B cell (primary cell): Measurements from ENCODE around the gene BCDIN3D. TPM values are rescaled to one million over a fixed set of nuclear protein-coding genes. Genes with fewer than 3 reads are reported as not detected.

Source experiments
- ATAC-seq: fragments of 200-7000 bp; cut with Tn5 transposase; one replicate; pipeline ENCODE4 v1.10.0; 2021; ENCODE audit warnings: low read depth, mild to moderate bottlenecking, moderate number of reproducible peaks, moderate library complexity
- CTCF ChIA-PET: fragments of 350-600 bp; sonication (Branson Sonifier 250); formaldehyde crosslinking; loops from one replicate; lab custom pipeline; 2021; ENCODE audit warnings: antibody characterized with exemption, inconsistent platforms; lab: Charles Lee
- POLR2A ChIA-PET: fragments of 350-600 bp; sonication (Branson Sonifier 250); formaldehyde crosslinking; loops from one replicate; lab custom pipeline; 2021; ENCODE audit warnings: antibody characterized with exemption; lab: Charles Lee
- DNase-seq: peaks from one replicate; pipeline ENCODE4 v3.0.0; 2013
- H2AFZ ChIP-seq: 2 replicates; pipeline ENCODE4 v1.6.1; 2012; ENCODE audit warnings: mild to moderate bottlenecking, low read depth, low read length; ENCODE audit not compliant: insufficient read depth, poor library complexity, severe bottlenecking
- H3K27ac ChIP-seq, 2 donors: 1 replicate in 1 of 2; 2 replicates in 1 of 2; pipeline ENCODE4 v1.5.1; 2012 to 2013; ENCODE audit warnings: low read length in 2 of 2, mild to moderate bottlenecking in 2 of 2, moderate library complexity in 1 of 2
- H3K27me3 ChIP-seq, 4 experiments: fragments of 200-600 bp in 1 of 4; sonication (generic) in 1 of 4; replicated peaks in 1 of 4; 1 replicate in 2 of 4; 2 replicates in 2 of 4; pipeline versions ENCODE4 v1.6.1 to v1.7.0; 2013 to 2016; ENCODE audit warnings: low read length in 3 of 4, mild to moderate bottlenecking in 2 of 4, mixed read lengths in 1 of 4, moderate library complexity in 1 of 4; ENCODE audit not compliant: insufficient read depth in 4 of 4, control insufficient read depth in 3 of 4; ENCODE audit errors: control extremely low read depth in 1 of 4
- H3K36me3 ChIP-seq, 2 experiments: replicated peaks in 1 of 2; 1 replicate in 1 of 2; 2 replicates in 1 of 2; pipeline versions ENCODE4 v1.6.1 to v1.7.1; 2013; ENCODE audit warnings: low read length in 1 of 2; ENCODE audit not compliant: insufficient read depth in 2 of 2, control insufficient read depth in 1 of 2; ENCODE audit errors: control extremely low read depth in 1 of 2, extremely low read depth in 1 of 2
- H3K4me1 ChIP-seq, 2 donors: fragments of 200-600 bp in 1 of 2; sonication (generic) in 1 of 2; 1 replicate in 1 of 2; 2 replicates in 1 of 2; pipeline versions ENCODE4 v1.5.1 to v1.6.1; 2013 to 2017; ENCODE audit warnings: low read length in 2 of 2; ENCODE audit not compliant: control insufficient read depth in 2 of 2, insufficient read depth in 2 of 2
- H3K4me2 ChIP-seq: replicated peaks from 2 replicates; pipeline ENCODE3; 2012; ENCODE audit warnings: mild to moderate bottlenecking, low read depth, low read length; ENCODE audit not compliant: poor library complexity, severe bottlenecking
- H3K4me3 ChIP-seq, 5 experiments: fragments of 200-600 bp in 1 of 5; sonication (generic) in 1 of 5; 1 replicate in 3 of 5; 2 replicates in 2 of 5; pipeline versions ENCODE4 v1.5.1 to v1.7.0; 2011 to 2016; ENCODE audit warnings: low read length in 4 of 5, mild to moderate bottlenecking in 4 of 5, low read depth in 2 of 5, control low read depth in 1 of 5, moderate library complexity in 1 of 5; ENCODE audit not compliant: insufficient read depth in 1 of 5; ENCODE audit errors: control extremely low read depth in 1 of 5, extremely low read depth in 1 of 5
- H3K79me2 ChIP-seq: fragments of 200-600 bp; sonication (generic); one replicate; pipeline ENCODE4 v1.6.0; 2016; ENCODE audit warnings: low read length; ENCODE audit not compliant: control insufficient read depth, insufficient read depth
- H3K9ac ChIP-seq: fragments of 200-600 bp; sonication (generic); 2 replicates; pipeline ENCODE4 v1.6.1; 2017; ENCODE audit warnings: mild to moderate bottlenecking, low read length, moderate library complexity
- H3K9me3 ChIP-seq, 3 donors: one replicate each; pipeline versions ENCODE4 v1.6.1 to v1.7.1; 2013; ENCODE audit warnings: low read length in 2 of 3; ENCODE audit not compliant: control insufficient read depth in 2 of 3, insufficient read depth in 1 of 3; ENCODE audit errors: control extremely low read depth in 1 of 3
- H4K20me1 ChIP-seq: 2 replicates; pipeline ENCODE4 v1.6.0; 2012; ENCODE audit warnings: mild to moderate bottlenecking, low read length; ENCODE audit not compliant: insufficient read depth, control insufficient read depth, poor library complexity, severe bottlenecking
- H3K27ac Mint-ChIP-seq: one replicate; pipeline ENCODE4 v1.8.0; 2021; ENCODE audit warnings: mixed read lengths
- H3K27me3 Mint-ChIP-seq: one replicate; pipeline ENCODE4 v1.8.0; 2021; ENCODE audit warnings: mixed read lengths
- H3K4me1 Mint-ChIP-seq: one replicate; pipeline ENCODE4 v1.8.0; 2021; ENCODE audit warnings: mixed read lengths
- H3K4me3 Mint-ChIP-seq: one replicate; pipeline ENCODE4 v1.8.0; 2021; ENCODE audit warnings: mixed read lengths
- H3K9me3 Mint-ChIP-seq: one replicate; pipeline ENCODE4 v1.8.0; 2022; ENCODE audit warnings: mixed read lengths; ENCODE audit not compliant: insufficient read depth
- CTCF ChIP-seq: fragments of 200-600 bp; IDR thresholded peaks from one replicate; pipeline ENCODE4 v1.8.0; 2022; ENCODE audit warnings: antibody characterized with exemption, mild to moderate bottlenecking
- EZH2 ChIP-seq: IDR thresholded peaks from 2 replicates; pipeline ENCODE4 v1.6.1; 2012; ENCODE audit warnings: borderline replicate concordance, low read depth, mild to moderate bottlenecking, moderate library complexity, low read length; ENCODE audit not compliant: insufficient read depth, poor library complexity, severe bottlenecking
- WGBS: methylation state at CpG from one replicate; pipeline ENCODE4 v1.1.5; 2013; ENCODE audit warnings: missing lambda C conversion rate; ENCODE audit not compliant: insufficient coverage; 5-methylcytosine and 5-hydroxymethylcytosine counted together
- intact Hi-C: fragments of 100-400 bp; cut with micrococcal nuclease; formaldehyde crosslinking; loops from one replicate; pipeline ENCODE4 v1.10.0; 2022
- polyA plus RNA-seq: library from polyadenylated mRNA; depleted of rRNA; stranded (reverse); fragments of >200 nt; gene quantifications from 2 replicates; pipeline ENCODE4 v1.2.3, GENCODE V29; 2012
- total RNA-seq, 2 donors: library from RNA; stranded (reverse); fragments of 120-200 nt in 1 of 2; gene quantifications; 1 replicate in 1 of 2; 2 replicates in 1 of 2; pipeline versions ENCODE4 v1.2.3 to v1.2.4, GENCODE V29; 2013 to 2022

The BCDIN3D gene
- total and polyA plus RNA-seq, 2 donors (not counting 1 experiment from before 2014, with no cell fraction given) = 2.0 to 17.4 TPM

DNA sequence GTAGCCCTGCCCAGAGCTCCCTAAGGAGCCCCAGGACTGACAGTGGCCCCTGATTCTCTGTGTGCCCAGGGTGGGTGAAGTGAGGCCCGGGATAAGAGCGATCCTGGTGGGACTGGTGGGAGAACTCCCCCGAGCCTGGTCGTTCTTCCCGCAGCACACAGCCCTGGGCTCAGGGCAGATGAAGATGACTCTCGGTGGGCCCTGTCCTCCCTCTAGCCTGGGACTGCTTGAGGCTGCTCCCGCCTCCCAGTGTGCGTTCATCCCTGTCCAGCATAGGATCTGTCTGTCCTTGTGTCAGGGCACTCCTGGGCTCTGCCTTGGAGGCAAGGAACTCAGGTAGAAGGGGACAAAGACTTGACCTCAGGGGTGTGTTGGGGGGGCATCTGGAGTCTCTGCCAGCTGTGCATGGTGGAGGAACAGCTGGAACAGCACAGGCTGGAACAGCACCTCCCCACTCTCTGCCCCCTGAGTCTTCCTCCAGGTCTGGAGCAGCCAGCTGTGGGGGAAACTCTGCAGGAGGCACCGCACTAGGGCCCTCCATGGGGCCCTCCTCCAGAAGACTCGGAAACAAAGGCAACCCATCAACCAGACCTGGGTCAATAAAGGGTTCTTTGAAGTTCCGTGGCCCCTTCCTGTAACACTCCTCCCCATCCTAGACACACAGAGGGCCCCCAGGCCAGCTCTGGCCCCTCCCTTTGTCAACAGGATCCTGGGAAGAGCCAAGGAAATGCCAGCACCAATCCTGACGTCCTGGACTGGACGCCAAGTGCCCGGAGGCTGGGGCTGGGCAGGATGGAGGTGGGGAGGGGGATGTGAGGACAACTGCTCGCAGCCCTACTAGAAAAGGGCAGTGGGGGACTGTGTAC, 44.9 kb upstream of the BCDIN3D start:
- no peaks in the 10 kb centered on the region for H3K9me3 Mint-ChIP-seq
- no peak for TF ChIP-seq CTCF
- TF ChIP-seq EZH2 = no peak
- peaks cover 34% of the 10 kb centered on the region for H3K27me3 Mint-ChIP-seq
- Histone ChIP-seq H3K9me3 (no peaks in the 10 kb centered on the region), H3K27me3 (peaks cover 0 to 9% (median 0%) of the 10 kb centered on the region in 4 experiments), H2AFZ (no peak overlapping the region), H3K9ac (no peak overlapping the region), H3K79me2 (no peaks in the 10 kb centered on the region), H3K4me3 (no peak overlapping the region), H3K36me3 (no peaks in the 10 kb centered on the region), H3K27ac (no peak overlapping the region), H3K4me2 (no peak overlapping the region), H3K4me1 (no peaks in the 10 kb centered on the region), H4K20me1 (no peaks in the 10 kb centered on the region)
- ATAC-seq (no peak), DNase-seq (no peak)
- no peak overlapping the region for H3K4me3 Mint-ChIP-seq
- POLR2A ChIA-PET = no interaction called here
- H3K27ac Mint-ChIP-seq = no peak overlapping the region
- 96% methylated on average over 14 of the region's 15 CpGs for WGBS
- CTCF ChIA-PET = no interaction called here
- intact Hi-C loops = no loop called here
- no peaks in the 10 kb centered on the region for H3K4me1 Mint-ChIP-seq

DNA sequence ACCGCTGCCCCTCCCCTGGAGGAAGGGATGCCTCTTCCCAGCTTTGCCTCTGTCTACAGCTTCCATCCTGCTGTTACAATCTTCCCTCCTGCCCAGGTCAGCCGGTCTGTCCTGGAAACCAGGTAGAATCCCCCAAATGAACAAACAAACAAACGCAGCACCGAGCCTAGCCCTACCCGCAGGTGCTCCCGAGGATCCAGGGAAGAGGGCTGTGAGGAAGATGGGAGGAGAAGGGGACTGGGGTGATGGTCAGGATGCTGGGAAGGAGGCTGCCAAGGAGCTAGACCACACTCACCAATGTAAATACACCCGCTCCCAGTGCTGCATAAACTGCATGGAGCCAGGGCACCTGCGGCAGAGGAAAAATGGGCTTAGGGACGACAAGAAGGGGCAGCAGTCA, 44.2 kb upstream of the BCDIN3D start:
- no peaks in the 10 kb centered on the region for H4K20me1 ChIP-seq
- intact Hi-C loops = no loop called here
- no peaks in the 10 kb centered on the region for H3K36me3 ChIP-seq
- H2AFZ ChIP-seq = no peak overlapping the region
- H3K9ac ChIP-seq = no peak overlapping the region
- no peaks in the 10 kb centered on the region for H3K4me1 ChIP-seq
- H3K4me3 ChIP-seq = no peak overlapping the region
- Mint-ChIP-seq H3K9me3 (no peaks in the 10 kb centered on the region), H3K27me3 (peaks cover 27% of the 10 kb centered on the region), H3K4me1 (no peaks in the 10 kb centered on the region), H3K27ac (no peak overlapping the region), H3K4me3 (no peak overlapping the region)
- ChIA-PET CTCF (no interaction called here), POLR2A (no interaction called here)
- no peak overlapping the region for H3K27ac ChIP-seq
- no peaks in the 10 kb centered on the region for H3K79me2 ChIP-seq
- H3K9me3 ChIP-seq = no peaks in the 10 kb centered on the region
- 79% methylated on average over 3 of the region's 9 CpGs for WGBS
- H3K4me2 ChIP-seq = no peak overlapping the region
- no peak for TF ChIP-seq CTCF
- TF ChIP-seq EZH2 = no peak
- H3K27me3 ChIP-seq = peaks cover 0 to 9% (median 0%) of the 10 kb centered on the region in 4 experiments
- DNase-seq (no peak), ATAC-seq (no peak)
